SU-DHL-6 (cell line): ENCODE results near the gene MYO15B.

ENCODE experiments used
- H2AFZ ChIP-seq: fragments of 200-600 bp; sonication (generic); 2 replicates; pipeline ENCODE4 v1.6.1; 2014; ENCODE audit warnings: low read depth, mild to moderate bottlenecking, moderate library complexity, mixed read lengths, antibody characterized with exemption, low read length; ENCODE audit not compliant: severe bottlenecking
- H3F3A ChIP-seq: fragments of 200-600 bp; shearing (Covaris generic); 2 replicates; pipeline ENCODE4 v1.6.0; 2016; ENCODE audit warnings: antibody characterized with exemption, mild to moderate bottlenecking; ENCODE audit not compliant: insufficient read depth
- H3K27ac ChIP-seq: fragments of 200-600 bp; sonication (generic); 2 replicates; pipeline ENCODE4 v1.5.1; 2016; ENCODE audit warnings: low read depth, mild to moderate bottlenecking, low read length, moderate library complexity, mixed read lengths
- H3K27me3 ChIP-seq: fragments of 200-600 bp; sonication (generic), shearing (Covaris generic); 2 replicates; pipeline ENCODE4 v1.6.0; 2014; ENCODE audit warnings: mild to moderate bottlenecking, low read length
- H3K36me3 ChIP-seq: fragments of 200-600 bp; sonication (generic); 2 replicates; pipeline ENCODE4 v1.6.1; 2014; ENCODE audit warnings: mild to moderate bottlenecking, low read length, mixed read lengths
- H3K4me2 ChIP-seq: fragments of 300-600, 200-600 bp; shearing (Covaris generic), sonication (generic); 2 replicates; pipeline ENCODE4 v1.6.0; 2014; ENCODE audit warnings: low read length, low read depth, mild to moderate bottlenecking; ENCODE audit not compliant: poor library complexity, severe bottlenecking
- H3K4me3 ChIP-seq: fragments of 200-600 bp; sonication (generic); 2 replicates; pipeline ENCODE4 v1.5.1; 2014; ENCODE audit warnings: antibody characterized with exemption, low read length, mild to moderate bottlenecking, mixed read lengths; ENCODE audit not compliant: insufficient read depth, poor library complexity, severe bottlenecking
- H3K79me2 ChIP-seq: fragments of 200-600 bp; sonication (generic); 2 replicates; pipeline ENCODE4 v1.6.1; 2014; ENCODE audit warnings: mild to moderate bottlenecking, low read length, moderate library complexity; ENCODE audit not compliant: insufficient read depth
- H3K9ac ChIP-seq: fragments of 200-600 bp; sonication (generic); 2 replicates; pipeline ENCODE4 v1.7.0; 2014; ENCODE audit warnings: mild to moderate bottlenecking, low read length
- H3K9me2 ChIP-seq: fragments of 200-600 bp; sonication (generic); replicated peaks from 2 replicates; pipeline ENCODE4 v1.6.1; 2014; ENCODE audit warnings: low read length; ENCODE audit not compliant: insufficient read depth
- H3K9me3 ChIP-seq: fragments of 200-600 bp; sonication (generic); 2 replicates; pipeline ENCODE4 v1.6.1; 2014; ENCODE audit warnings: low read length, mixed read lengths; ENCODE audit not compliant: insufficient read depth
- H4K20me1 ChIP-seq: fragments of 200-600 bp; sonication (generic); 2 replicates; pipeline ENCODE4 v1.6.1; 2014; ENCODE audit warnings: low read depth, mild to moderate bottlenecking, antibody characterized with exemption, low read length, moderate library complexity, mixed read lengths
- EZH2phosphoT487 ChIP-seq: fragments of 200-600 bp; sonication (generic), shearing (Covaris generic); conservative IDR thresholded peaks from 2 replicates; pipeline ENCODE4 v1.6.1; 2018; ENCODE audit warnings: mild to moderate bottlenecking, antibody characterized with exemption, low read length, moderate library complexity, mixed read lengths
- TF ChIP-seq, protein P1 (sequence below): fragments of 200-600 bp; sonication (generic); IDR thresholded peaks from one replicate; pipeline ENCODE4 v1.5.1; 2017; ENCODE audit warnings: antibody characterized with exemption, mild to moderate bottlenecking, low read length, moderate library complexity; ENCODE audit not compliant: insufficient read depth, poor library complexity, severe bottlenecking

The MYO15B gene

DNA sequence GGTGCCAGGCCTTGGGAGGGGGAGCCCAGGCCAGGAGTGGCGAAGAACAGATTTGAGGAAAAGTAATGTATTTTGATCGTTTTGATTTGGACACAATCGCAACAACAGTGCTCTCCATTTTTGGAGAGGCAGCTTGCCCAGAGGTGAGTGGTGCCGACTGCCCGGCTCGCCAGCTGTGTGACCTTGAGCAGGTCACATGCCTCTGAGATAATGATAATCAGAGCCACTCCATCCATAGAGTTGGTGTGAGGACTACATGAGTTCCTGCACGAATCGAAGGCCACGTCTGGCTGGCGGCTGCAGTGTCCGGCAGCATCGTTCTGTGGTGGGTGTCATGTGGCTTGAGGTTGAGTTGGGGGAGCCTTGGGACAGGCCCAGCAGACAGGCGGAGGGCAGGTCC, 41.4 kb upstream of the MYO15B start:
- no peak overlapping the region for H2AFZ ChIP-seq
- no peaks in the 10 kb centered on the region for H3K27me3 ChIP-seq
- H3F3A ChIP-seq: no peaks in the 10 kb centered on the region
- H3K9me2 ChIP-seq: no peaks in the 10 kb centered on the region
- H3K9ac ChIP-seq: no peak overlapping the region
- no peaks in the 10 kb centered on the region for H3K79me2 ChIP-seq
- no peak overlapping the region for H3K4me2 ChIP-seq
- no peak overlapping the region for H3K4me3 ChIP-seq
- no peaks in the 10 kb centered on the region for H4K20me1 ChIP-seq
- H3K27ac ChIP-seq: no peak overlapping the region
- H3K9me3 ChIP-seq: no peaks in the 10 kb centered on the region
- H3K36me3 ChIP-seq: no peaks in the 10 kb centered on the region
- TF ChIP-seq EZH2phosphoT487: no peak
- TF ChIP-seq, protein P1, sequence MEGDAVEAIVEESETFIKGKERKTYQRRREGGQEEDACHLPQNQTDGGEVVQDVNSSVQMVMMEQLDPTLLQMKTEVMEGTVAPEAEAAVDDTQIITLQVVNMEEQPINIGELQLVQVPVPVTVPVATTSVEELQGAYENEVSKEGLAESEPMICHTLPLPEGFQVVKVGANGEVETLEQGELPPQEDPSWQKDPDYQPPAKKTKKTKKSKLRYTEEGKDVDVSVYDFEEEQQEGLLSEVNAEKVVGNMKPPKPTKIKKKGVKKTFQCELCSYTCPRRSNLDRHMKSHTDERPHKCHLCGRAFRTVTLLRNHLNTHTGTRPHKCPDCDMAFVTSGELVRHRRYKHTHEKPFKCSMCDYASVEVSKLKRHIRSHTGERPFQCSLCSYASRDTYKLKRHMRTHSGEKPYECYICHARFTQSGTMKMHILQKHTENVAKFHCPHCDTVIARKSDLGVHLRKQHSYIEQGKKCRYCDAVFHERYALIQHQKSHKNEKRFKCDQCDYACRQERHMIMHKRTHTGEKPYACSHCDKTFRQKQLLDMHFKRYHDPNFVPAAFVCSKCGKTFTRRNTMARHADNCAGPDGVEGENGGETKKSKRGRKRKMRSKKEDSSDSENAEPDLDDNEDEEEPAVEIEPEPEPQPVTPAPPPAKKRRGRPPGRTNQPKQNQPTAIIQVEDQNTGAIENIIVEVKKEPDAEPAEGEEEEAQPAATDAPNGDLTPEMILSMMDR: no peak

DNA sequence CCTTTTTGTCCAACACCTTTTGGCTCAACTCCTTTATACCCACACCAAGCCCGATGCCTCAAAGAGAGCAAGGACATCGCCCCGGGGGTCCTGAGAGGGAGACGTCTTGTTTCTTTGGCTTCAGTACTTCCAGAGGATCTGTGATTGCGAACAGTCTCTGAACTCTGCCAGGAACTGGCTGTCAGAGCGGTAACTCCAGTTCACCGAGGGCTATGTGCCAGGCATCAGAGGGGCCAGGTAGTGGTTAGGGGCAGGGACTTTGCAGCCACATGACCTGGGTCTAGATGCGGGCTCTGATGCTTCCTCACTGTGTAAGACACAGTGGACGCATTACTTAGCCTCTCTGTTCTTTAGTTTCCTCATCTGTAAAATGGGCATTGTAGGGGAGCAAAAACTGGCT, 40.5 kb upstream of the MYO15B start:
- Histone ChIP-seq H3F3A (no peaks in the 10 kb centered on the region), H3K9ac (no peak overlapping the region), H3K27me3 (no peaks in the 10 kb centered on the region), H3K27ac (no peak overlapping the region), H4K20me1 (no peaks in the 10 kb centered on the region), H3K4me3 (no peak overlapping the region), H2AFZ (no peak overlapping the region), H3K4me2 (no peak overlapping the region), H3K36me3 (no peaks in the 10 kb centered on the region), H3K79me2 (no peaks in the 10 kb centered on the region), H3K9me3 (no peaks in the 10 kb centered on the region), H3K9me2 (no peaks in the 10 kb centered on the region)
- TF ChIP-seq EZH2phosphoT487: no peak
- TF ChIP-seq, protein P1: no peak

DNA sequence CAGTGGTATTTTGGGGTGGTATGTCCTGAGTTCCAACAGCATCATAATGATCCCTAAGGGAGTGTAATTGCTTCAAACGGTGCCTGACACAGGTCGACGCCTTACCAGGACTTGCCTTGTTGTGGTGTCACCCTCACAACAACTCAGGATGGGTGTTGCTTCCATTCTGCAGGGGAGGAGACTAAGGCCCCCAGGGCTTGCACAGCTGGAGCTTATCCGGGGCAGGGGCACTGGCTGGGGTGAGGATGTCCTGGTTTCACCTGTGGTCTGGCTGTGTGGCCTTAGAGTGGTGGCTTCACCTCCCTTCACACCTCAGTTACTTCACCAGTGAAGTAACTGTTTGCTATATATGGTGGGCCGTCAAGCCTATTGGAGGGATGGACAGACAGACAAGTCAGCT, 38.8 kb upstream of the MYO15B start:
- Histone ChIP-seq H3K4me2 (no peak overlapping the region), H3K9ac (no peak overlapping the region), H3K27me3 (no peaks in the 10 kb centered on the region), H3F3A (no peaks in the 10 kb centered on the region), H3K9me2 (no peaks in the 10 kb centered on the region), H4K20me1 (no peaks in the 10 kb centered on the region), H3K79me2 (no peaks in the 10 kb centered on the region), H3K9me3 (no peaks in the 10 kb centered on the region), H3K27ac (no peak overlapping the region), H3K36me3 (no peaks in the 10 kb centered on the region), H2AFZ (no peak overlapping the region), H3K4me3 (no peak overlapping the region)
- no peak for TF ChIP-seq EZH2phosphoT487
- TF ChIP-seq, protein P1: no peak
